ENCODE results near the gene ARHGAP26.

DNA sequence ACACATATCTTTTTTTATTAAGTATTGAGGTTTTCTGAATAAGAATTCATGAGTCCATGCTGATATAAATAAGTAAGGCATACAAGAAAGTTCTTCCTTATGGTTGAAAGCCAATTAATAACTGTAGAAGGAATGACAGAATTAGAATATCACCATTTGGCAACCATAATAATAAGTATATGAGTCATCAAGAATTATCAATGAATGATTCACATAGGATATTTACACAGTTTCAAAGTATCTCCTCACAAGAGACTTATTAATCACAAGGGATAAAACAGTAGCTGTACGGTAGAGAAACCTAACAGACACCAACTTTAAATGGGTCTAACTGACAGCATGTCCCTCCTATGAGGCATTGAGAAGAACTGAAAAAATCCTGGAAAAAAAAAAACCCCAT, 471.7 kb downstream of the ARHGAP26 start:
- TF ChIP-seq REST (IDR thresholded peaks at IDR 0.05; ENCODE audit: unreplicated experiment) (no peak), POLR2AphosphoS5 (IDR thresholded peaks at IDR 0.05; ENCODE audit: low read depth) (no peak), ZNF331 (CRISPR knock-in tag; IDR thresholded peaks at IDR 0.05; ENCODE audit: low read depth) (no peak), NANOG (IDR thresholded peaks at IDR 0.05; ENCODE audit: borderline replicate concordance) (no peak), JUNB (IDR thresholded peaks at IDR 0.05; ENCODE audit: unreplicated experiment) (no peak), EZH2 (IDR thresholded peaks at IDR 0.05; ENCODE audit: low read depth, unreplicated experiment) (no peak), CREB1 (CRISPR knock-in tag; IDR thresholded peaks at IDR 0.05; ENCODE audit: low read depth) (no peak), EZH2phosphoT487 (IDR thresholded peaks at IDR 0.05; ENCODE audit: unreplicated experiment) (no peak), ZNF114 (CRISPR knock-in tag; IDR thresholded peaks at IDR 0.05) (no peak), STAT1 (IDR thresholded peaks at IDR 0.05; ENCODE audit: unreplicated experiment) (no peak), ETS1 (IDR thresholded peaks at IDR 0.05) (no peak), ZNF462 (CRISPR knock-in tag; IDR thresholded peaks at IDR 0.05) (no peak)
- TF ChIP-seq, protein P1, sequence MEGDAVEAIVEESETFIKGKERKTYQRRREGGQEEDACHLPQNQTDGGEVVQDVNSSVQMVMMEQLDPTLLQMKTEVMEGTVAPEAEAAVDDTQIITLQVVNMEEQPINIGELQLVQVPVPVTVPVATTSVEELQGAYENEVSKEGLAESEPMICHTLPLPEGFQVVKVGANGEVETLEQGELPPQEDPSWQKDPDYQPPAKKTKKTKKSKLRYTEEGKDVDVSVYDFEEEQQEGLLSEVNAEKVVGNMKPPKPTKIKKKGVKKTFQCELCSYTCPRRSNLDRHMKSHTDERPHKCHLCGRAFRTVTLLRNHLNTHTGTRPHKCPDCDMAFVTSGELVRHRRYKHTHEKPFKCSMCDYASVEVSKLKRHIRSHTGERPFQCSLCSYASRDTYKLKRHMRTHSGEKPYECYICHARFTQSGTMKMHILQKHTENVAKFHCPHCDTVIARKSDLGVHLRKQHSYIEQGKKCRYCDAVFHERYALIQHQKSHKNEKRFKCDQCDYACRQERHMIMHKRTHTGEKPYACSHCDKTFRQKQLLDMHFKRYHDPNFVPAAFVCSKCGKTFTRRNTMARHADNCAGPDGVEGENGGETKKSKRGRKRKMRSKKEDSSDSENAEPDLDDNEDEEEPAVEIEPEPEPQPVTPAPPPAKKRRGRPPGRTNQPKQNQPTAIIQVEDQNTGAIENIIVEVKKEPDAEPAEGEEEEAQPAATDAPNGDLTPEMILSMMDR (conservative IDR thresholded peaks at IDR 0.05; ENCODE audit: low read depth in 2 of 2), result no peak

Data from GM23338 (cell line).